ENCODE results near the gene CACNG7.

CACNG7 gene

GRCh38 chr19:53879140-53880081 is 29.7 kb upstream of the CACNG7 start:
- no peak for DNase-seq

GRCh38 chr19:53880711-53881481 is 28.2 kb upstream of the CACNG7 start:
- no peak for DNase-seq

GRCh38 chr19:53881482-53882390 is 27.3 kb upstream of the CACNG7 start, which contains the start of gene PRKCG:
PRKCG (plus strand) TSS chr19:53882197; CDS start chr19:53882495, 298 bp downstream.
- DNase-seq = no peak

- no peak for DNase-seq
Observed at GRCh38 chr19:53882391-53883050, 26.6 kb upstream of the CACNG7 start.

- DNase-seq = no peak
Observed at GRCh38 chr19:53883231-53883661, 25.8 kb upstream of the CACNG7 start.

GRCh38 chr19:53883741-53884140 is 25.3 kb upstream of the CACNG7 start:
- no peak for DNase-seq

GRCh38 chr19:53884256-53884655 is 24.8 kb upstream of the CACNG7 start:
- DNase-seq = no peak

GRCh38 chr19:53885036-53885435 is 24.0 kb upstream of the CACNG7 start:
- DNase-seq = no peak

GRCh38 chr19:53892301-53892980 is 16.6 kb upstream of the CACNG7 start:
- DNase-seq = no peak

- no peak for DNase-seq
Observed at GRCh38 chr19:53892981-53893325, 16.1 kb upstream of the CACNG7 start.

GRCh38 chr19:53894707-53895106 is 14.4 kb upstream of the CACNG7 start:
- no peak for DNase-seq

- no peak for DNase-seq
Observed at GRCh38 chr19:53896682-53897081, 12.4 kb upstream of the CACNG7 start.

- no peak for DNase-seq
Observed at GRCh38 chr19:53897459-53897858, 11.6 kb upstream of the CACNG7 start.

GRCh38 chr19:53898166-53898565 is 10.9 kb upstream of the CACNG7 start:
- DNase-seq = no peak

GRCh38 chr19:53898636-53899341 is 10.3 kb upstream of the CACNG7 start:
- no peak for DNase-seq

GRCh38 chr19:53900191-53900860 is 8.8 kb upstream of the CACNG7 start:
- no peak for DNase-seq

- no peak for DNase-seq
Observed at GRCh38 chr19:53903055-53903680, 5.9 kb upstream of the CACNG7 start.

GRCh38 chr19:53904909-53905308 is 4.2 kb upstream of the CACNG7 start:
- no peak for DNase-seq

GRCh38 chr19:53905787-53906186 is 3.3 kb upstream of the CACNG7 start:
- no peak for DNase-seq

Data from NCI-H774 (cell line).